ENCODE measurements around the gene PCYT2.

Gene PCYT2

GRCh38 chr17:81869221-81870130 is 41.7 kb downstream of the PCYT2 start:
- DNase-seq (ENCODE audit: low read depth in 1 of 2, low spot score in 1 of 2): peak in 1 of 2 experiments; percentile 38

GRCh38 chr17:81868674-81869220 is 42.5 kb downstream of the PCYT2 start:
- Histone ChIP-seq H3K27ac (replicated peaks) (peak overlapping the region; percentile 93), H3K4me3 (replicated peaks; ENCODE audit: insufficient read depth, low read length) (peak overlapping the region; percentile 87), H3K27me3 (ENCODE audit: insufficient read depth, poor library complexity, severe bottlenecking) (no peaks in the 10 kb centered on the region)
- TF ChIP-seq CTCF (IDR thresholded peaks at IDR 0.05; ENCODE audit: insufficient read depth, low read length) (no peak), POLR2AphosphoS5 (IDR thresholded peaks at IDR 0.05; ENCODE audit: low read depth) (no peak; the same call in 1 of the 2 replicates), REST (IDR thresholded peaks at IDR 0.05; ENCODE audit: insufficient replicate concordance, low read depth) (no peak), GABPA (IDR thresholded peaks at IDR 0.05; ENCODE audit: low read depth) (no peak), SPI1 (IDR thresholded peaks at IDR 0.05; ENCODE audit: borderline replicate concordance, low read depth) (no peak)
- peak in 1 of 2 experiments; percentile 33 for DNase-seq (ENCODE audit: low read depth in 1 of 2, low spot score in 1 of 2)

More at GRCh38 chr17:81869221-81870130, 41.7 kb downstream of the PCYT2 start:
- peak overlapping the region; percentile 87 for H3K4me3 ChIP-seq (replicated peaks; ENCODE audit: insufficient read depth, low read length)
- no peaks in the 10 kb centered on the region for H3K27me3 ChIP-seq (ENCODE audit: insufficient read depth, poor library complexity, severe bottlenecking)
- H3K27ac ChIP-seq (replicated peaks): peak overlapping the region; percentile 93
- TF ChIP-seq GABPA (IDR thresholded peaks at IDR 0.05; ENCODE audit: low read depth) (0 out of 2 replicates have a peak, but pooled peaks have one; percentile 25), CTCF (IDR thresholded peaks at IDR 0.05; ENCODE audit: insufficient read depth, low read length) (peak; percentile 55), POLR2AphosphoS5 (IDR thresholded peaks at IDR 0.05; ENCODE audit: low read depth) (peak; percentile 65; the same call in 1 of the 2 replicates), SPI1 (IDR thresholded peaks at IDR 0.05; ENCODE audit: borderline replicate concordance, low read depth) (no peak), REST (IDR thresholded peaks at IDR 0.05; ENCODE audit: insufficient replicate concordance, low read depth) (no peak)

GRCh38 chr17:81867991-81868673 is 43.1 kb downstream of the PCYT2 start:
- Histone ChIP-seq H3K27me3 (ENCODE audit: insufficient read depth, poor library complexity, severe bottlenecking) (no peaks in the 10 kb centered on the region), H3K4me3 (replicated peaks; ENCODE audit: insufficient read depth, low read length) (no peak overlapping the region), H3K27ac (replicated peaks) (peak overlapping the region; percentile 93)
- TF ChIP-seq CTCF (IDR thresholded peaks at IDR 0.05; ENCODE audit: insufficient read depth, low read length): no peak
- TF ChIP-seq GABPA (IDR thresholded peaks at IDR 0.05; ENCODE audit: low read depth): no peak
- no peak for TF ChIP-seq REST (IDR thresholded peaks at IDR 0.05; ENCODE audit: insufficient replicate concordance, low read depth)
- peak; percentile 81 for TF ChIP-seq POLR2AphosphoS5 (IDR thresholded peaks at IDR 0.05; ENCODE audit: low read depth)
- no peak for TF ChIP-seq SPI1 (IDR thresholded peaks at IDR 0.05; ENCODE audit: borderline replicate concordance, low read depth)
- peak in 1 of 2 experiments; percentile 35 for DNase-seq (ENCODE audit: low read depth in 1 of 2, low spot score in 1 of 2)

Measured in HL-60 (cell line).